H1 (cell line): Measurements from ENCODE around the gene LNPK. TPM values are rescaled to one million over a fixed set of nuclear protein-coding genes. Genes with fewer than 3 reads are reported as not detected.

Experiments used
- CTCF ChIA-PET: fragments of 300-600 bp; sonication (Branson Sonifier 250); formaldehyde crosslinking; loops from one replicate; lab custom pipeline; 2021; ENCODE audit not compliant: partially characterized antibody; lab: Charles Lee
- POLR2A ChIA-PET: fragments of 300-600 bp; sonication (Branson Sonifier 250); formaldehyde crosslinking; loops from one replicate; lab custom pipeline; 2021; ENCODE audit warnings: inconsistent platforms; ENCODE audit not compliant: partially characterized antibody; lab: Charles Lee
- DNase-seq, 2 experiments: peaks; one replicate each; pipeline versions ENCODE4 v3.0.0 to v3.0.0-alpha.2; 2010 to 2022; ENCODE audit warnings: low spot score in 2 of 2, low read depth in 1 of 2, mixed read lengths in 1 of 2
- FAIRE-seq: peaks from 2 replicates; lab custom pipeline; 2011; peaks lifted over from hg19 to GRCh38; lab: Jason Lieb, UNC
- H2AFZ ChIP-seq: 2 replicates; pipeline ENCODE4 v1.8.1; 2012; ENCODE audit warnings: low read length, inconsistent platforms
- H2AK5ac ChIP-seq: 2 replicates; pipeline ENCODE4 v1.6.1; 2013; ENCODE audit warnings: low read depth, low read length
- H2BK120ac ChIP-seq: replicated peaks from 2 replicates; pipeline ENCODE3; 2013; ENCODE audit warnings: low read depth, low read length, inconsistent platforms
- H2BK12ac ChIP-seq: 2 replicates; pipeline ENCODE4 v1.6.1; 2013; ENCODE audit warnings: low read depth, low read length
- H2BK15ac ChIP-seq: 2 replicates; pipeline ENCODE4 v1.6.1; 2013; ENCODE audit warnings: low read length
- H2BK20ac ChIP-seq: 2 replicates; pipeline ENCODE4 v1.6.1; 2013; ENCODE audit warnings: low read length
- H2BK5ac ChIP-seq: 2 replicates; pipeline ENCODE4 v1.6.1; 2013; ENCODE audit warnings: low read depth, low read length
- H3K14ac ChIP-seq: 2 replicates; pipeline ENCODE4 v1.6.1; 2013; ENCODE audit warnings: inconsistent platforms; ENCODE audit not compliant: insufficient read length
- H3K18ac ChIP-seq: 2 replicates; pipeline ENCODE4 v1.6.1; 2013; ENCODE audit warnings: low read length; ENCODE audit errors: extremely low read depth
- H3K23ac ChIP-seq: 2 replicates; pipeline ENCODE4 v1.6.1; 2013; ENCODE audit warnings: inconsistent platforms; ENCODE audit not compliant: insufficient read length
- H3K23me2 ChIP-seq: 2 replicates; pipeline ENCODE4 v1.6.1; 2013; ENCODE audit warnings: low read depth, low read length
- H3K27ac ChIP-seq: 2 replicates; pipeline ENCODE4 v1.6.1; 2011; ENCODE audit warnings: low read depth, low read length, inconsistent platforms
- H3K27me3 ChIP-seq, 4 experiments: replicated peaks in 1 of 4; 1 replicate in 1 of 4; 2 replicates in 3 of 4; pipeline versions ENCODE4 v1.6.1 to v1.8.1; 2011 to 2013; ENCODE audit warnings: low read length in 3 of 4, mild to moderate bottlenecking in 3 of 4, inconsistent platforms in 2 of 4, mixed read lengths in 2 of 4, moderate library complexity in 1 of 4; ENCODE audit not compliant: control insufficient read depth in 3 of 4, insufficient read depth in 3 of 4; ENCODE audit errors: extremely low read depth in 1 of 4
- H3K36me3 ChIP-seq, 4 experiments: 2 replicates each; pipeline versions ENCODE4 v1.6.1 to v1.8.1; 2011 to 2013; ENCODE audit warnings: mild to moderate bottlenecking in 4 of 4, low read length in 3 of 4, moderate library complexity in 2 of 4, control low read depth in 1 of 4, inconsistent platforms in 1 of 4; ENCODE audit not compliant: insufficient read depth in 4 of 4, control insufficient read depth in 2 of 4
- H3K4ac ChIP-seq: replicated peaks from 2 replicates; pipeline ENCODE3; 2013; ENCODE audit warnings: low read length, low read depth, mixed read lengths, inconsistent platforms; ENCODE audit not compliant: insufficient read length
- H3K4me1 ChIP-seq, 4 experiments: replicated peaks in 1 of 4; 1 replicate in 1 of 4; 2 replicates in 3 of 4; pipeline versions ENCODE4 v1.6.1 to v1.8.1; 2011 to 2013; ENCODE audit warnings: low read length in 3 of 4, inconsistent platforms in 2 of 4, mixed read lengths in 1 of 4; ENCODE audit not compliant: insufficient read depth in 4 of 4, control insufficient read depth in 3 of 4
- H3K4me2 ChIP-seq, 2 experiments: 2 replicates each; pipeline versions ENCODE4 v1.6.1 to v1.8.1; 2011 to 2013; ENCODE audit warnings: low read depth in 2 of 2, low read length in 2 of 2, control low read depth in 1 of 2, inconsistent platforms in 1 of 2, mild to moderate bottlenecking in 1 of 2; ENCODE audit not compliant: insufficient read depth in 1 of 2
- H3K4me3 ChIP-seq, 4 experiments: fragments of 200-600, 300-600 bp in 1 of 4; sonication (generic), shearing (Covaris generic), sonication (Bioruptor Twin) in 1 of 4; 2 replicates each; pipeline versions ENCODE4 v1.5.1 to v1.8.1; 2011 to 2016; ENCODE audit warnings: low read length in 4 of 4, low read depth in 3 of 4, control low read depth in 2 of 4, inconsistent platforms in 2 of 4, mild to moderate bottlenecking in 2 of 4, mixed read lengths in 1 of 4, moderate library complexity in 1 of 4; ENCODE audit not compliant: insufficient read depth in 2 of 4; ENCODE audit errors: extremely low read depth in 1 of 4
- H3K56ac ChIP-seq: replicated peaks from 2 replicates; pipeline ENCODE3; 2013; ENCODE audit warnings: low read depth, mild to moderate bottlenecking, mixed read lengths, low read length, inconsistent platforms; ENCODE audit not compliant: insufficient read length
- H3K79me1 ChIP-seq: 2 replicates; pipeline ENCODE4 v1.6.1; 2013; ENCODE audit warnings: low read depth, low read length, control low read depth
- H3K79me2 ChIP-seq, 2 experiments: 2 replicates each; pipeline versions ENCODE4 v1.6.1 to v1.8.1; 2012 to 2013; ENCODE audit warnings: low read length in 2 of 2, mild to moderate bottlenecking in 2 of 2, inconsistent platforms in 1 of 2; ENCODE audit not compliant: insufficient read depth in 2 of 2, control insufficient read depth in 1 of 2
- H3K9ac ChIP-seq, 4 experiments: replicated peaks in 1 of 4; 1 replicate in 1 of 4; 2 replicates in 3 of 4; pipeline versions ENCODE4 v1.6.1 to v1.8.1; 2011 to 2013; ENCODE audit warnings: low read depth in 3 of 4, low read length in 3 of 4, control low read depth in 2 of 4, mild to moderate bottlenecking in 2 of 4, moderate library complexity in 2 of 4, inconsistent platforms in 1 of 4; ENCODE audit errors: extremely low read depth in 1 of 4
- H3K9me3 ChIP-seq, 2 experiments: 2 replicates each; pipeline versions ENCODE4 v1.6.1 to v1.8.1; 2012 to 2013; ENCODE audit warnings: mild to moderate bottlenecking in 2 of 2, moderate library complexity in 2 of 2, control low read depth in 1 of 2, inconsistent platforms in 1 of 2, low read depth in 1 of 2, low read length in 1 of 2, mixed read lengths in 1 of 2; ENCODE audit not compliant: insufficient read depth in 2 of 2
- H4K20me1 ChIP-seq, 2 experiments: replicated peaks in 1 of 2; 2 replicates each; pipeline versions ENCODE3 to v1.8.1; 2011 to 2013; ENCODE audit warnings: inconsistent platforms in 2 of 2, low read length in 2 of 2, mild to moderate bottlenecking in 1 of 2; ENCODE audit not compliant: insufficient read depth in 2 of 2, control insufficient read depth in 1 of 2
- H4K5ac ChIP-seq: 2 replicates; pipeline ENCODE4 v1.6.1; 2013; ENCODE audit warnings: low read length, low read depth, mixed read lengths, inconsistent platforms; ENCODE audit not compliant: insufficient read length
- H4K8ac ChIP-seq: 2 replicates; pipeline ENCODE4 v1.8.0; 2013; ENCODE audit warnings: mild to moderate bottlenecking, moderate library complexity, low read length, inconsistent platforms; ENCODE audit not compliant: insufficient read depth; ENCODE audit errors: extremely low read depth
- H4K91ac ChIP-seq: replicated peaks from 2 replicates; pipeline ENCODE3; 2013; ENCODE audit warnings: low read length, mixed read lengths, inconsistent platforms; ENCODE audit not compliant: insufficient read length
- CEBPB ChIP-seq: IDR thresholded peaks from 2 replicates; pipeline ENCODE4 v1.6.1; 2012; ENCODE audit warnings: low read depth, low read length
- CREB1 ChIP-seq: IDR thresholded peaks from 2 replicates; pipeline ENCODE4 v1.6.1; 2012; ENCODE audit warnings: inconsistent platforms
- JUND ChIP-seq: IDR thresholded peaks from 2 replicates; pipeline ENCODE4 v1.6.1; 2011; ENCODE audit warnings: mild to moderate bottlenecking, improper control_type of control experiment, low read length
- KDM5A ChIP-seq: fragments of 200-600 bp; IDR thresholded peaks from 2 replicates; pipeline ENCODE4 v1.7.1; 2012; ENCODE audit warnings: mild to moderate bottlenecking, low read length, inconsistent platforms, mixed read lengths
- RAD21 ChIP-seq, 2 experiments: IDR thresholded peaks in 1 of 2; conservative IDR thresholded peaks in 1 of 2; 2 replicates each; pipeline ENCODE4 v1.6.1; 2011; ENCODE audit warnings: low read depth in 2 of 2, low read length in 2 of 2, improper control_type of control experiment in 1 of 2, inconsistent platforms in 1 of 2, mild to moderate bottlenecking in 1 of 2, moderate library complexity in 1 of 2
- RBBP5 ChIP-seq: IDR thresholded peaks from 2 replicates; pipeline ENCODE4 v1.7.1; 2012; ENCODE audit warnings: low read depth, mild to moderate bottlenecking, inconsistent platforms, low read length, moderate library complexity, borderline replicate concordance
- RFX5 ChIP-seq: IDR thresholded peaks from 2 replicates; pipeline ENCODE4 v1.6.1; 2011; ENCODE audit warnings: low read depth, low read length, improper control_type of control experiment, borderline replicate concordance
- SIRT6 ChIP-seq: IDR thresholded peaks from one replicate; pipeline ENCODE4 v1.7.1; 2012; ENCODE audit warnings: low read length, inconsistent platforms
- SP1 ChIP-seq: IDR thresholded peaks from 2 replicates; pipeline ENCODE4 v1.6.1; 2011; ENCODE audit warnings: low read depth, low read length
- TAF1 ChIP-seq: IDR thresholded peaks from 2 replicates; pipeline ENCODE4 v1.6.1; 2011; ENCODE audit warnings: mild to moderate bottlenecking, low read depth, low read length
- TBP ChIP-seq: IDR thresholded peaks from 2 replicates; pipeline ENCODE4 v1.6.1; 2011; ENCODE audit warnings: low read depth, low read length, improper control_type of control experiment
- WGBS, 2 experiments: shearing (Covaris generic) in 1 of 2; methylation state at CpG; one replicate each; pipeline versions ENCODE4 v1.1.6 to v1.1.7; 2013 to 2015; ENCODE audit warnings: low lambda C conversion rate in 2 of 2, mixed read lengths in 2 of 2, inconsistent platforms in 1 of 2, low coverage in 1 of 2, missing lambda C conversion rate in 1 of 2; ENCODE audit not compliant: insufficient replicate concordance in 2 of 2, insufficient coverage in 1 of 2, insufficient read length in 1 of 2; ENCODE audit errors: extremely low coverage in 1 of 2, missing lambda C conversion rate in 1 of 2; 5-methylcytosine and 5-hydroxymethylcytosine counted together
- polyA plus RNA-seq, 7 experiments: library from polyadenylated mRNA; depleted of rRNA in 3 of 7; stranded (reverse) in 5 of 7; unstranded in 2 of 7; fragments of >200 nt in 5 of 7; fragments of 200-250 nt in 2 of 7; gene quantifications; 1 replicate in 5 of 7; 2 replicates in 1 of 7; 4 replicates in 1 of 7; pipeline versions ENCODE4 v1.2.1 to v1.2.3, GENCODE V29; 2011 to 2013; ENCODE audit warnings: missing spikeins in 2 of 7, mixed read lengths in 2 of 7
- total RNA-seq: library from RNA; stranded (reverse); fragmentation: NEBNext Ultra II Directional; extraction: Animal tissue kit (Norgen Biotek cat#: 25700); gene quantifications from 2 replicates; pipeline ENCODE4 v1.2.1, GENCODE V29; 2021
- TF ChIP-seq, protein P1 (sequence below): IDR thresholded peaks from 2 replicates; pipeline ENCODE4 v1.6.1; 2012; ENCODE audit warnings: low read length, inconsistent platforms
- TF ChIP-seq, protein P2 (sequence below): IDR thresholded peaks from 2 replicates; pipeline ENCODE4 v1.6.1; 2011; ENCODE audit warnings: low read depth, mild to moderate bottlenecking, low read length; ENCODE audit not compliant: insufficient read depth

The LNPK gene
- total and polyA plus RNA-seq, 2 of the 8 experiments (the other 6 are each of a cell fraction or from before 2014, with no cell fraction given): 3.1 to 10.3 TPM

GRCh38 chr2:176018708-176019107, 16.6 kb upstream of the LNPK start:
- no peak for FAIRE-seq
- no peaks in the 10 kb centered on the region for H3K36me3 ChIP-seq
- no peak overlapping the region for H3K18ac ChIP-seq
- H4K8ac ChIP-seq: no peak overlapping the region
- TF ChIP-seq SIRT6 (no peak), RAD21 (IDR thresholded peaks at IDR 0.05 in 1 of 2, conservative IDR thresholded peaks at IDR 0.05 in 1 of 2; ENCODE audit: low read depth in 2 of 2, low read length in 2 of 2) (no peak), SP1 (no peak), TAF1 (no peak), TBP (no peak), KDM5A (no peak), RFX5 (no peak), RBBP5 (no peak), JUND (no peak), CREB1 (no peak), CEBPB (no peak)
- TF ChIP-seq, protein P1, sequence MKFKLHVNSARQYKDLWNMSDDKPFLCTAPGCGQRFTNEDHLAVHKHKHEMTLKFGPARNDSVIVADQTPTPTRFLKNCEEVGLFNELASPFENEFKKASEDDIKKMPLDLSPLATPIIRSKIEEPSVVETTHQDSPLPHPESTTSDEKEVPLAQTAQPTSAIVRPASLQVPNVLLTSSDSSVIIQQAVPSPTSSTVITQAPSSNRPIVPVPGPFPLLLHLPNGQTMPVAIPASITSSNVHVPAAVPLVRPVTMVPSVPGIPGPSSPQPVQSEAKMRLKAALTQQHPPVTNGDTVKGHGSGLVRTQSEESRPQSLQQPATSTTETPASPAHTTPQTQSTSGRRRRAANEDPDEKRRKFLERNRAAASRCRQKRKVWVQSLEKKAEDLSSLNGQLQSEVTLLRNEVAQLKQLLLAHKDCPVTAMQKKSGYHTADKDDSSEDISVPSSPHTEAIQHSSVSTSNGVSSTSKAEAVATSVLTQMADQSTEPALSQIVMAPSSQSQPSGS: no peak
- TF ChIP-seq, protein P2, sequence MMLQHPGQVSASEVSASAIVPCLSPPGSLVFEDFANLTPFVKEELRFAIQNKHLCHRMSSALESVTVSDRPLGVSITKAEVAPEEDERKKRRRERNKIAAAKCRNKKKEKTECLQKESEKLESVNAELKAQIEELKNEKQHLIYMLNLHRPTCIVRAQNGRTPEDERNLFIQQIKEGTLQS: no peak
- TF ChIP-seq, all 59 proteins: peak for 0
- Histone ChIP-seq H3K79me1 (no peaks in the 10 kb centered on the region), H3K4me3 (no peak overlapping the region), H2BK5ac (no peak overlapping the region), H2AFZ (no peak overlapping the region), H3K27me3 (no peaks in the 10 kb centered on the region), H3K23ac (no peak overlapping the region), H3K23me2 (no peaks in the 10 kb centered on the region; the same call in 1 of the 2 replicates), H3K79me2 (no peaks in the 10 kb centered on the region), H3K4ac (no peak overlapping the region), H2BK120ac (no peak overlapping the region), H2BK20ac (no peak overlapping the region), H3K4me1 (no peaks in the 10 kb centered on the region), H3K9me3 (no peaks in the 10 kb centered on the region), H4K5ac (no peak overlapping the region), H4K91ac (no peak overlapping the region), H2BK15ac (no peak overlapping the region), H3K56ac (no peak overlapping the region), H3K9ac (no peak overlapping the region), H3K27ac (no peak overlapping the region), H2AK5ac (no peak overlapping the region), H3K4me2 (no peak overlapping the region), H2BK12ac (no peak overlapping the region), H3K14ac (no peak overlapping the region), H4K20me1 (no peaks in the 10 kb centered on the region)
- no peak for DNase-seq
- POLR2A ChIA-PET: no interaction called here
- WGBS, 2 experiments: 93% methylated on average over 1 of the region's 1 CpG; no CpG with 5 or more reads in 1 of the 2 experiments
- CTCF ChIA-PET: interaction anchor here (0.6 to 1.9 kb wide), 2 partner anchors 11 to 1135 kb away, joined by 3 to 4 read pairs; no protein-coding TSS in a partner anchor
